Measurements from ENCODE around the gene CDKN2D. TPM values are rescaled to one million over a fixed set of nuclear protein-coding genes. Genes with fewer than 3 reads are reported as not detected.

The CDKN2D gene
- total RNA-seq: 19.7 TPM

DNA sequence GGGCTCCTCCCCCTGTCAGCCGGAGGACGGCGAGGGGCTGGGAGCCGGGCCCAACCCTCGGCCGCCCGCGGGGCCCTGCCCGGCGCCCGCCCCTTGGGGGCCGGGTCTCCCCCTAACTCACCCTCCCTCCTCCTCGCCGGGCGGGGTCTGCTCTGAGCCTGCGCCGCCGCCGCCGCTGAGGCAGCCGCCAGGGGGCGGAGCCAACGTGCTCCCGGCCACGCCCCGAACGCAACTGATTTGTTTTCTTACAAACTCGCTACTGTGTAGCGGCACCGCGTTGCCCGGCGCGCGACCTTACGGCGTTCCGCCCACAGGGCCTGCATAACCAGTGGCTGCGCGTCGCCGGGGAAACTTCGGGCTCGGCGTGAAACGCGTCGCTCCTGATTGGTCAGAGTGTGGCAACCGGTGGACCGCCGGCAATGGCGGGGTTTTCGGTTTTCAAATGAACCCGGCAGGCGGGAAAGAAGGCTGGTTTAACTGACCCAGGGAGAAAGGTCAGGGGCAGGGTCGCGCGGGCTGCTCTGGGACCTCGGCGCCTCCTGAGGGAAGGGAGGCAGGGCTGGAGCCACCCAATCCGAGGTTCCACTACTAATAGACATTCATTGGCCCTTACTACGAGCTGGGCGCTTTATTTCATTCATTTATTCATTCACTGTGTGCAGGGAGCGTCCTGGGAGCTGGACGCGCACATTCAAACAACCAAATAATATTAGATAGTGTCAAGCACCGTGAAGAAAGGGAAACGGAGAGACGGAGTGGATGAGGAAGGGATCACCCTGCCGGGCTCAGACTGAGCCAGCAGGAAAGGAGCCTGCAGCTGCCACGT lies at the start of gene CDKN2D:
Gene CDKN2D, minus strand, starts transcription at position 154 of the 826 bp plus-strand sequence. CDS start 326 bp downstream, outside the sequence.
- peak; percentile 97 to 100 (median 99) for DNase-seq (ENCODE audit: low read depth in 2 of 3, low spot score in 2 of 3)

DNA sequence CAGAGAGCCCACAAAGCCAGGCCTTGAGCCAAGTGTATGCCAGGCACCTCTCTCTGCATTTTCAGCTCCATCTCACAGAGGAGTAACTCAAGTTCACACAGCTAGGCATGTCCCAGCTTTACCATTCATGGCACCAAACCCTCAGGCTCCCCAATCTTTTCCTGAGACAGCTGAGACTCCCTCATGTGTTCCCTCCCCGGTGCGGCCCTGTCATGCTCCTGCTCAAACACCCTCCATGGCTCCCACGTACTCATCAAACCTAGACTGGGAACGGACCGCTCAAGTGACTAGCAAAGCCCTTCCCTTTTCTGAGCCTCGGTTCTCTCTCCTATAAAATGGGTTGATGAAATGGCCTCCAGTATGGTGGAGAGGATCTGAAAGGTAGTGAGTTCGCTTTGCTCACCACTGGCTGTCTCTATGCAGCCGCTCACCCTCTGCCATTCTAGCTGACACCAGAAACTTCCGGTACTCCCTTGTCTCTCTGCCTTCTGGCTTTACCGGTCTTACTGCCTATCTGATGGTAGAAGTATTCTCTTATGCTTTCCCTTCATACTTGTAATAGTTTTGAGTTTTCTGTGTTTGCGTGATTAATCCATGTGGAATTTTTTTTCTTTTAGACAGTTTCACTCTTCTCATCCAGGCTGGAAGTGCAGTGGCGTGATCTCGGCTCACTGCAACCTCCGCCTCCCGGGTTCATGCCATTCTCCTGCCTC lies 48.8 kb upstream of the CDKN2D start:
- DNase-seq (ENCODE audit: low read depth in 2 of 3, low spot score in 2 of 3): no peak

DNA sequence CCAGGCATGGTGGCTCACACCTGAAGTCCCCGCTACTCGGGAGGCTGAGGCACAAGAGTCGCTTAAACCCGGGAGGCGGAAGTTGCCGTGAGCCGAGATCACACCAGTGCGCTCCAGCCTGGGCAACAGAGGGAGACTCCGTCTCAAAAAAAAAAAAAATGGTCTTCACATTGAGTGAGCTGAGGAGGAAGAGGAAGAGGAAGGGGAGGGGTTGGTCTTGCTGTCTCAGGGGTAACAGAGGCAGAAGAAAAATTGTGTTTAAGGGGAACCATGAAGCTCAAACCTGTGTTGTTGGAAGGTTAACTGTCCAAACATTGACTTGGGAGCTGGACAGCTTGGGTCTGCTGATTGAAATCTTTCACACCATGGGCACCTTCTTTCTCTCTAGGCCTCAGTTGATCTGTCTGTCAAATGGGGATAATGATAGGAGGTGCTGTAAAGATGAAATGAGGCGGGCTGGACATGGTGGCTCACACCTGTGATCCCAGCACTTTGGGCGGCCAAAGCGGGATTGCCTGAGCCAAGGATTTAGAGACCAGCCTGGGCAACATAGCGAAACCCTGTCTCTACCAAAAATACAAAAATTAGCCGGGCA lies 46.7 kb upstream of the CDKN2D start:
- DNase-seq (ENCODE audit: low read depth in 2 of 3, low spot score in 2 of 3): no peak

DNA sequence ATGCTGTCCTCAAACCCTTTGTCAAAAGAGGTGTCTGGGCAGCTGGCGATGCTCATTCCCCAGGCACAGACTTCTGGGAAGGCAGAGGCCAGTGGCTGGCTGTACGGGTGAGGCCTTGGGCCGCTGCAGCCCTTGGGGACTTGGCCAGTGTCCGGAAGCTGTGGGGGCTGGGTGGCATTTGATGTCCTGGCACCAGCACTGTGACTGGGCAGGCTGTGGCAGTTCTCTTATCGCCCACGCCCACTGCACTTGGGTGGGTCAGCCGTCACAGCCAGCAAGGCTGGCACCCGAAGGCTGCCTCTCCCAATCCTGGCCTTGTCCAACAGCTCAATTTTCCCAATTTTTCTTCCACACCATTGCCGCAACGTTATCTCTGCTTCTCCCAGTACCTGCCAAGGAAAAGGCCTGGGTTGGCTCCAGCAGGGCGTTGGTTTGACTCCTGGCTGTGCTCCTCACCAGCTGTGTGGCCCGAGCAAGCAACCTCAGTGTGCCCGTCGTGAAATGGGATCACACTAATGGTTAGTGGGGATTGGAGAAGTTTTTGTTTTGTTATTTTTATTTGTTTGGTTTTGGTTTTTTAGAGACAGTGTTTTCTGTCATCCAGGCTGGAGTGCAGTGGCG lies 43.8 kb upstream of the CDKN2D start:
- no peak for DNase-seq (ENCODE audit: low read depth in 2 of 3, low spot score in 2 of 3)

DNA sequence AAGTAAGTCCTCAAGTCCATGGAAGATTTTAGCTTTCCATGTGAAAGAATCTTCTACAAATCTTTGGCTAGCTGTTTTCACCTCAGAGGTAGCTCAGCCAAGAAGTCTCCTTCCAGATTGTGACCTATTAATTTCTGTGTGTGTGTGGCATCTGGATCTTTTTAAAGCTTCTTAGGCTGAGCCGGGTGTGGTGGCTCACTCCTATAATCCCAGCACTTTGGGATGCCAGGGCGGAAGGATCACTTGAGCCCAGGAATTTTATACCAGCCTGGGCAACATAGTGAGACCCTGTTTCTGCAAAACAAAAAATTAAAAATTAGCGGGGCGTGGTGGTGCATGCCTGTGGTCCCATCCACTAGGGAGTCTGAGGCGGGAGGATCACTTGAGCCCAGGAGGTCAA lies 43.1 kb upstream of the CDKN2D start:
- no peak for DNase-seq (ENCODE audit: low read depth in 2 of 3, low spot score in 2 of 3)

DNA sequence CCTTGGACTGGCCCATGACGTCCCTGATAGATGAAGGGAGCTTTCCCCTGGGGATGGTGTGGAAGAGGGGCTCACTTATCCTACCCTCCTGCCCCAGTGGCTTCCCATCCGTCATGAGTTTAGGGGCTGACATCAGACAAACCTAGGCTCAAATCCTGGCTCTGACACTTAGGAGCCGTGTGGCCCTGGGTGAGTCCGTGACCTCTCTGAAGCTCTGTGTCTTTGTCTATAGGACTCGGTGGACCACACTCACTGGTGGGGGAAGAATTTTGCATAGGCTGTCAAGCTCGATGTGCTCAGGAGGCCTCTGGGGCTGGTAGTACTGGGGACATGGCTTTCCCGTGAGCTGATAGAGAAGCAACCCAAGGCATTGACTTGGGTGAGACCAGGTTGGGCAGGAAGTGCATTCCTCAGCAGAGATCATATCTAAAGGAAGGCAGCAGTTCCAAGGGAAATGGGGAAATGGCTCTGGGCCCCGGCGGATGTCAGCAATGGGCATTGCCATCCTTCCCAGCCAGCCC lies 35.7 kb upstream of the CDKN2D start:
- no peak for DNase-seq (ENCODE audit: low read depth in 2 of 3, low spot score in 2 of 3)

DNA sequence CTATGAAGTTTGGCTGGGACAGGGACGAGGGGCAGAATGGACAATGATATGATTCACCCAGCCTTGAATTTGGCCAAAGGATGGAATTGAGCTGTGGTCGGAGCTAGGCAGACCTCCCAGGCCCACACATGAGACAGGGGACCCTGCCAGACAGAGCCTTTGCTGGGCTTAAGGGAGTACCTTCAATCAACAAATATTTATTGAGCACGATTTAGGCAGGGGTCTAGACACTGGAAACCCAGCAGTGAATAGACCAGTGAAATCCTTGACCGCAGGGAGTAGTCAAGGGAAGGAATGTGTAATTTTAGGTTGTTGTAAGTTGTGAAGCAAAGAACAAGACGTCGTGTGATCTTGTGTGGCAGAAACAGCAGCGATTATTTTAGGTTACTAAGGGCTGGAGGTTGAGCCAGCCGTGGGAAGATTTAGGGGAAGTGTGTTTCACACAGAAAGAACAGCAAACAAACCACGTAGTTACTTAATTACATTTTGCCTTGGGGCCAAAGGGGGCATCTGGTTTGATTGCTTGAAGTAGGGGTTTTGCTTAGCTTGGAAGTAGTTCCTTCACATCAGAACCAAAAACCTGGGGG lies 35.2 kb upstream of the CDKN2D start:
- peak; percentile 22 to 84 (median 66) for DNase-seq (ENCODE audit: low read depth in 2 of 3, low spot score in 2 of 3)

DNA sequence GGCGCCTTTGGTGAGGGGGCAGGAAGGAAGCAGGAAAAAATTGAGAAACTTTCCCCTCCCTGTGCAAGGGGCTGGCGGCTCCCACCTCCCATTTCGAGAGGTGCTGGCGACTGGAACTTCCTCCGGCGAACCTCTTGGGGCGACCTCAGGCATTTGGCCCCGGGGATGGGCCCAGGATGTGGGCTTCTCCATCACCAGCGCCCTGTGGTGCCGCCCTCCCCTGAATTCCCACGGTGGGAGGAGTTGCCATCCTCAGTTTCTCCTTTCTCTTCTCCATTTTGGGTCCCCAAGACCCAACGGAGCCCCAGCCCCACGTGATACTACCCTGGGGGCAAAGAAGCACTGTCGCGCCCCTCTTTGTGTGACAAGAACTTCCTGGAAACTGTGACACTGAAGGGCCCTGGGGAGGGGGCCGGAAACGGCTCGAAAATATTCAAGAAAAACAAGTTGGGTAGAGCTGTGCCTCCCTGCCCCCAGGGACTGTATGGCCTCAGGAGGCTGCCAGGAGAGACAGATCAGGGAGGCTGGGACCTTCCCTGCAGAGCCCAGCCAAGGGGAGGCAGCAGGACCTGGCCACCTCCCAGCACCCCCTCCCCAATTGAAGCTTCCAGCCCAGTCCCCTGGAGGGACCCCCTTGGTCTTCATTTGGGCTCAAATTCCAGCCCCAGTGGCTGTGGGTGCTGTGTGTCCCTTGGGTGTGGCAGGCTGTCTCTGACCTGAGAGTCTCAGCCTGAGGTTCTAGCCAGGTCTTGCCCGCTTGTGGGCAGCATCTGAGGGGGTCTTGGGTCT lies 34.5 kb upstream of the CDKN2D start:
- DNase-seq (ENCODE audit: low read depth in 2 of 3, low spot score in 2 of 3): peak; percentile 43 to 81 (median 47)

DNA sequence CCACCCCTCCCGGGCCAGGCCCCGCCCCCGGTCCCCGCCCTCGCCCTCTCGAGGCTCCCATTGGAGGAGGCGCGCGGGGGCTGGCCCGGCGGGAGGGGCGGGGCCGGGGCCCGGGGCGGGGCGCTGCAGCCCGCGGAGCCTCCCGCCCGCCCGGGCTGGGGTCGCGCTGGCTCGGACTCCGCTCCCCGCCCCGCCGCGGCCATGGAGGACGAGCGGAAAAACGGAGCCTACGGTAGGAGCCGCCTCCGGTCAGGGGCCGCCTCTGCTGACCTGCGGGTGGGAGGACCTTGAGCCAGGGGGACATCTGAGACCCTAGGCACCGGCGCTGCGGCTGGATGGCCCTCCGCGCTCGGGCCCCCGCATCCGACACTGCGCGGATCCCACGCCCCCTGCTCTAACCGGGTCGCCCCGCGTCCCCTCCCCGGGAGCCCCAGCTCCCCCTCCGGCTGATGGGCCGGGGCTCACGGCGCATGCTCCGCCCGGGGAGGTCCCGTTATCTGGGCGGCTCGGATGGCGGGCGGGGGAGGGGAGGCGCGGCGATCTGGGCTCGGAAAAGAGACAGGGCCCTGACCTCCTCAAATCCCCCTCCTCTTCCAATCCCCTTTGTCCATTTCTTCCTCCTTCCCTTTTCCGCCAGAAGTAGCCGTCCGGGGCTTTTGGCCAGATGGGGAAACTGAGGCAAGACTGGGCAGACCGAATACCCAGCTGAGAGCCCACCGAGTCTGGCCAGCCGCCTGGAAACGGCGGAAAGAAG lies 33.7 kb upstream of the CDKN2D start:
- peak; percentile 60 to 84 (median 69) for DNase-seq (ENCODE audit: low read depth in 2 of 3, low spot score in 2 of 3)

DNA sequence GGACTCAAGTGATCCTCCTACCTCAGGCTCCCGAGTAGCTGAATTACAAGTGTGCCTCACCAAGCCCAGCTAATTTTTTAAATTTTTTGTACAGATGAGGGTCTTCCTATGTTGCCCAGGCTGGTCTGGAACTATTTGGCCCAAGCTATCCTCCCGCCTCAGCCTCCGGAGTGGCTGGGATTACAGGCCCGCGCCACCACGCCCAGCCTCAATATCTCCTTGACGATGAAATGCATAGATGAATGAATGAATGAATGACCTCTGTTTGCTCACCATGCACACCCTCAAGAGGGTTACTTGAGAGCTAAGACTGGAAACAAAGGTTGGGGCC lies 33.2 kb upstream of the CDKN2D start:
- DNase-seq (ENCODE audit: low read depth in 2 of 3, low spot score in 2 of 3): no peak

DNA sequence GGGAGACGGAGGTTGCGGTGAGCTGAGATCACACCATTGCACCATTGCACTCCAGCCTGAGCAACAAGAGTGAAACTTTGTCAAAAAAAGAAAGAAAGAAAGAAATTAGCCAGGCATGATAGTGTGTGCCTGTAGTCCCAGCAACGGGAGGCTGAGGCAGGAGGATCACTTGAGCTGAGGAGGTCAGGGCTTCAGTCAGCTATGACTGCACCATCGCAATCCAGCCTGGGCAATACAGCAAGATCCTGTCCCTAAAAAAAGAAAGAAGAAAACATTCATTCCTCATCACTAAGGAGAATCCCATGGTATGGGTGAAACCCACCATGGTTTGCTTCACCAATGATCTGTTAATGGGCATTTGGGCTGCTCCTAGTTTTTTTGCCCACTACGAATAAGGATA lies 31.4 kb upstream of the CDKN2D start:
- DNase-seq (ENCODE audit: low read depth in 2 of 3, low spot score in 2 of 3): no peak

DNA sequence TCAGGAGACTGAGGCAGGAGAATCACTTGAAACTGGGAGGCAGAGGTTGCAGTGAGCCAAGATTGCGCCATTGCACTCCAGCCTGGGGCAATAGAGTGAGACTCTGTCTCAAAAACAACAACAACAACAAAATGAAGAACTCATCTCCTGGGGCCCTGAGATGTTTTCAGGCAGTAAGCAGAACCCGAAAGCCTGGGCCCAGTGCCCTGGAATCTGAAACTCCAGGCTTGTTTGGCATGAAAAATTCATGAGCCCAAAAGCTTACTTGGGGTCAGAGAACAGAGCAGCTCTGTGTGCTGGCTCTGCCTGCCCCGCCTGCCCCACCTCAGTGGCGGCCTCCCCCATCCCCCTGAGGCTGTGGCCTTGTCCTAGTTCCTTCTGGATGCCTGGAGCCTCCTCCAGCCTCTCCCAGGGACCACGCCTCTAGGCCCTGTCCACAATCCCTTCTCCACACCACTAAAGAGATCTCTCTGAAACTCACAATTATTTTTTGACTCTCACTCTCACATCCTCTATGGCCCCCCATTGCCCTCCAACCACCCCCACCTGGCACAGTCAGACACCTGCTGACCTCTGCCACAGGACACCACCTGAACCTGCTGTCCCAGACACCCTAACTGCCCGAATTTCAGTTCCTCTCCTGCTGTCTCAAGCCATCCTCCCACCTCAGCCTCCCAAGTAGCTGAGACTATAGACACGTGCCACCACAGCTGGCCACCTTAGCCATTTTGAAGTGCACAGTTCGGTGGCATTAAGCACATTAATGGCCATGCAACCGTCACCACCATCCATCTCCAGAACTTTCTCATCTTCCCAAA lies 25.2 kb upstream of the CDKN2D start:
- no peak for DNase-seq (ENCODE audit: low read depth in 2 of 3, low spot score in 2 of 3)

DNA sequence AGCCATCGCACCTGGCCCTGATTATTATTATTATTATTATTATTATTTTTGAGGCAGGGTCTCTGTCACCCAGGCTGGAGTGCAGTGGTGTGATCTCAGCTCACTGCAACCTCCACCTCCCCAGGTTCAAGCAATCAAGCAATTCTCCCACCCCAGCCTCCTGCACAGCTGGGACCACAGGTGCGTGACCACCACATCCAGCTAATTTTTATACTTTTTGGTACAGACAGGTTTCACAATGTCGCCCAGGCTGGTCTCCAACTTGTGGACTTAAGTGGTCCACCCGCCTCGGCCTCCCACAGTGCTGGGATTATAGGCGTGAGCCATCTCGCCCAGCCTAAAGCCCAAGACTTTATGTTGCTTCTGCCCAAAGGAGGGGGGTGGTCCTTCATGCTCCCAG lies 24.4 kb upstream of the CDKN2D start:
- no peak for DNase-seq (ENCODE audit: low read depth in 2 of 3, low spot score in 2 of 3)

DNA sequence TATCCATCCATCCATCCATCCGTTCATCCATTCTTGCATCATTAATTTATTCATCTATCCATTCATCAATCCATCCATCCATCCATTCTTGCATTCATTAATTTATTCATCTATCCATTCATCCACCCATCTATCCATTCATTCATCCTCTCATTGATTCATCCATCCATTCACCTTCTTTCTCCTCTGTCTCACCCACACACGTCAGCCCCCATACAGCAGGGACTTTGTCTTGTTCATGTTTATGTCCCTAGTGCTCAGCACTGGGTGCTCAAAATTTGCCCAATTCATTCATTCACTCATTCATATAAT lies 19.0 kb upstream of the CDKN2D start:
- no peak for DNase-seq (ENCODE audit: low read depth in 2 of 3, low spot score in 2 of 3)

DNA sequence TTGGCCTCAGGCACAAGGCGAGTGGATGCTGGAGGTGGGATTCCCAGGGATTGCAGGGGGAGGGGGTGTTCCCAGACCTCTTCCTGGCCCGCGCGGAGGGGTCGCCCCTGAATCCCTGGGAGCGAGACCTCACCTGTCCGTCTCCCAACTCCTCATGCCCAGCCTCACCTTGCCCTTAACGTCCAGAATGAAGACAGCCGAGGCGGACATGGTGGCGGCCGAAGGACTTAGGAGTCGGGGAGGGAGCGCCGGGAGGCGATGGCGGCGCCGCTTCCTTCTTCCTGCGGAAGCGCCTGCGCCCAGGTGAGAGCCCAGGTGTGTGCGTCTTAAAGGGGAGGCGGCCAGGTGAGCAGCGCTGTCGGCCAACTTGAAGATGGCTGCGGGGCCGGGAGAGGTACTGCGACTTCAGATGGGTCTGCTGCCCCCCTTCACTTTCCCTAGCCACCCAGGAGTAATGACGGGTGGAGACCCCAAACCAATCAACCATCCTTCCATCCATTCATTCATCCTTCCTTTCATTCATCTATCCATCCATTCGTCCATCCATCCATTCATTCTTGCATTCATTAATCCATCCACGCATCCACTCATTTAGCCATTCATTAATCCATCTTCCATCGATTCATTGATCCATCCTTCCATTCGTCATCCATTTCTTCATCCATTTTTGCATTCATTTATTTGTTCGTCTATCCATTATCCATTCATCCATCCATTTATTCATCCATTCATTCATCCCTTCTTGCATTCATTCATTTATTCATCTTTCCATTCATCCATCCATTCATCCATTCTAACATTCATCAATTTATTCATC lies 18.5 kb upstream of the CDKN2D start, which contains the start of gene AP1M2:
Gene AP1M2, minus strand, starts transcription at position 291 of the 817 bp plus-strand sequence. Its CDS starts 81 bp downstream, at position 210.
- no peak for DNase-seq (ENCODE audit: low read depth in 2 of 3, low spot score in 2 of 3)

DNA sequence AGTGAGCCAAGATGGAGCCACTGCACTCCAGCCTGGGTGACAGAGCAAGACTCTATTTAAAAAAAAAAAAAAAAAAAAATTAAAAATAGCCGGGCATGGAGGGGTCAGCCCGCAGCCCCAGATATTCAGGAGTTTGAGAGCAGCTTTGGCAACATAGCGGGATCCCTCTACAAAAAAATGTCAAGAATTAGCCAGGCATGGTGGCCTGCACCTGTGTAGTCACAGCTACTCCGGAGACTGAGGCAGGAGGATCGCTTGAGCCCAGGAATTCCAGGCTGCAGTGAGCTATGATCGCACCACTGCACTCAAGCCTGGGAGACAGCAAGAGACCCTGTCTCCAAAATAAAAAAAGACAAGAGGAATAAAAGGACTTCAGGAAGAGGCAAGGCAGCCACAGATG lies 17.6 kb upstream of the CDKN2D start:
- DNase-seq (ENCODE audit: low read depth in 2 of 3, low spot score in 2 of 3): no peak

DNA sequence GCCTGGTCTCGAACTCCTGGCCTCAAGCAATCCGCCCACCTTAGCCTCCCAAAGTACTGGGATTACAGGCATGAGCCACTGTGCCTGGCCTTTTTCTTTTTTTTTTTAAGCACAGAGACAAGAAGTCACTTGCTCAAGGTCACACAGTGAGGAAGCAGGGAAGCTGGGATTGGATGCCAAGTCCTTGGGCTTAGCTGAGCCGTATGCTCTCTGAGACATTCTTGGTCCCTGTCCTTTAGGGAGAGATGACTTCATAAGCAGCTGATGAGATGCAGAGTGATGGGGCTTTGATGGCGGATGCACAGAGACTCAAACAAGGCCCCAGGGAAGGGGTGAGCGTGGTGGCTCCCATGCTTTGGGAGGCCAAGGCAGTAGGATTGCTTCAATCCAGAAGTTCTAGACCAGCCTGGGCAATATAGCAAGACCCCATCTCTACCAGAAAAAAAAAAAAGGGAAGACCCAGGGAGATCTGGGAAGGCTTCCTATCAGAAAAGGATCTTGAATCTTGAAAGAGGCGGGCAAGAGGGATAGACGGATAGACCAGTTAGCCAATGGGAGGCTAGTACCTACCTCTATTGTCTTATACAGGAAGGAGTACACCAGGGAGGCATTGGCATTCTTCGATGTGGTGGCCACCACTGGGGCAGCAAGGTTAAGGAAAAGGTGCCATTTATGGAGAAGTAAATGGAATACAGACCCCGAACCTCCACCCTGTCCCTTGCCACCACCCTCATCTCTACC lies 14.4 kb upstream of the CDKN2D start:
- DNase-seq (ENCODE audit: low read depth in 2 of 3, low spot score in 2 of 3): no peak

Measured in hematopoietic multipotent progenitor cell (in vitro differentiated cells).